HepG2 (cell line): ENCODE results near the gene AP1G1. TPM values are rescaled to one million over a fixed set of nuclear protein-coding genes. Genes with fewer than 3 reads are reported as not detected.
A peak's percentile ranks its signal among the peaks of the same experiment; 100 is the strongest.

ENCODE experiments used
- CHCHD3 ChIP-seq: sonication (generic); formaldehyde crosslinking; IDR thresholded peaks from 2 replicates; pipeline ENCODE4 v1.8.0; 2022; ENCODE audit warnings: mild to moderate bottlenecking, missing genetic modification reagents, moderate library complexity
- CHD2 ChIP-seq: IDR thresholded peaks from 2 replicates; pipeline ENCODE4 v1.6.1; 2011; ENCODE audit warnings: low read depth, low read length, improper control_type of control experiment
- JUNB ChIP-seq: sonication (generic); formaldehyde crosslinking; IDR thresholded peaks from 2 replicates; pipeline ENCODE4 v1.8.0; 2022; ENCODE audit warnings: missing genetic modification reagents, mild to moderate bottlenecking, borderline replicate concordance
- KLF9 ChIP-seq: IDR thresholded peaks from 2 replicates; pipeline ENCODE4 v1.6.1; 2016; ENCODE audit warnings: low read depth
- MAFK ChIP-seq, 2 experiments: IDR thresholded peaks in 1 of 2; conservative IDR thresholded peaks in 1 of 2; 2 replicates each; pipeline ENCODE4 v1.6.1; 2011; ENCODE audit warnings: improper control_type of control experiment in 2 of 2, low read length in 2 of 2
- NCOA5 ChIP-seq: sonication (generic); formaldehyde crosslinking; IDR thresholded peaks from 2 replicates; pipeline ENCODE4 v1.4.0; 2020; ENCODE audit warnings: missing genetic modification reagents
- PAX8 ChIP-seq: sonication (generic); formaldehyde crosslinking; IDR thresholded peaks from 2 replicates; pipeline ENCODE4 v1.8.0; 2022; ENCODE audit warnings: mild to moderate bottlenecking, missing genetic modification reagents, borderline replicate concordance
- PLRG1 ChIP-seq: fragments of 450-650 bp; conservative IDR thresholded peaks from 2 replicates; pipeline ENCODE4 v1.6.1; 2016
- RFXAP ChIP-seq: sonication (generic); formaldehyde crosslinking; IDR thresholded peaks from 2 replicates; pipeline ENCODE4 v1.4.0; 2020; ENCODE audit warnings: missing genetic modification reagents, borderline replicate concordance
- THYN1 ChIP-seq: sonication (generic); formaldehyde crosslinking; IDR thresholded peaks from 2 replicates; pipeline ENCODE4 v1.8.1; 2023; ENCODE audit warnings: low read depth, mild to moderate bottlenecking, moderate library complexity, missing genetic modification reagents, borderline replicate concordance
- WIZ ChIP-seq: sonication (generic); formaldehyde crosslinking; IDR thresholded peaks from 2 replicates; pipeline ENCODE4 v1.5.1; 2020; ENCODE audit warnings: mild to moderate bottlenecking, missing genetic modification reagents
- ZNF382 ChIP-seq: sonication (generic); formaldehyde crosslinking; IDR thresholded peaks from 2 replicates; pipeline ENCODE4 v1.5.0; 2020; ENCODE audit warnings: missing genetic modification reagents, mild to moderate bottlenecking, borderline replicate concordance
- ZNF777 ChIP-seq: sonication (generic); formaldehyde crosslinking; IDR thresholded peaks from 2 replicates; pipeline ENCODE4 v1.4.0; 2020; ENCODE audit warnings: missing genetic modification reagents
- ZNF780A ChIP-seq: sonication (generic); formaldehyde crosslinking; IDR thresholded peaks from 2 replicates; pipeline ENCODE4 v1.8.0; 2022; ENCODE audit warnings: mild to moderate bottlenecking, missing genetic modification reagents, moderate library complexity
- ZNF792 ChIP-seq: IDR thresholded peaks from 2 replicates; pipeline ENCODE4 v1.6.1; 2016
- polyA plus RNA-seq, 8 experiments: library from polyadenylated mRNA; depleted of rRNA in 3 of 8; stranded (reverse) in 7 of 8; unstranded in 1 of 8; fragments of >200 nt; fragmentation: Illumina TruSeq in 4 of 8; extraction: Trizol in 4 of 8; gene quantifications; 2 replicates each; pipeline versions ENCODE4 v1.2.1 to v1.2.3, GENCODE V29; 2011 to 2016; ENCODE audit warnings: low read depth in 4 of 8, missing spikeins in 1 of 8, mixed read lengths in 1 of 8; ENCODE audit not compliant: insufficient read depth in 1 of 8
- total RNA-seq, 5 experiments: library from RNA; depleted of rRNA; stranded (reverse); fragments of >200 nt; fragmentation: Illumina TruSeq; extraction: Trizol; gene quantifications; 2 replicates each; pipeline ENCODE4 v1.2.3, GENCODE V29; 2016; ENCODE audit warnings: low read depth in 1 of 5
- TF ChIP-seq, protein P1 (sequence below): IDR thresholded peaks from 2 replicates; pipeline ENCODE4 v1.6.1; 2016; ENCODE audit warnings: low read depth, missing genetic modification reagents, missing compliant biosample characterization
- TF ChIP-seq, protein P2 (sequence below): sonication (generic); formaldehyde crosslinking; IDR thresholded peaks from 2 replicates; pipeline ENCODE4 v1.5.0; 2020; ENCODE audit warnings: mild to moderate bottlenecking, missing genetic modification reagents, borderline replicate concordance
- TF ChIP-seq, protein P3 (sequence below): sonication (generic); formaldehyde crosslinking; conservative IDR thresholded peaks from 2 replicates; pipeline ENCODE4 v1.8.0; 2022; ENCODE audit warnings: missing genetic modification reagents
- TF ChIP-seq, protein P4 (sequence below): IDR thresholded peaks from 2 replicates; pipeline ENCODE4 v1.6.1; 2018; ENCODE audit warnings: missing genetic modification reagents, mild to moderate bottlenecking, missing compliant biosample characterization

AP1G1 gene
- total and polyA plus RNA-seq, 2 of the 13 experiments (the other 11 are each of a cell fraction or from before 2014, with no cell fraction given) = 62.2 to 66.2 TPM

DNA sequence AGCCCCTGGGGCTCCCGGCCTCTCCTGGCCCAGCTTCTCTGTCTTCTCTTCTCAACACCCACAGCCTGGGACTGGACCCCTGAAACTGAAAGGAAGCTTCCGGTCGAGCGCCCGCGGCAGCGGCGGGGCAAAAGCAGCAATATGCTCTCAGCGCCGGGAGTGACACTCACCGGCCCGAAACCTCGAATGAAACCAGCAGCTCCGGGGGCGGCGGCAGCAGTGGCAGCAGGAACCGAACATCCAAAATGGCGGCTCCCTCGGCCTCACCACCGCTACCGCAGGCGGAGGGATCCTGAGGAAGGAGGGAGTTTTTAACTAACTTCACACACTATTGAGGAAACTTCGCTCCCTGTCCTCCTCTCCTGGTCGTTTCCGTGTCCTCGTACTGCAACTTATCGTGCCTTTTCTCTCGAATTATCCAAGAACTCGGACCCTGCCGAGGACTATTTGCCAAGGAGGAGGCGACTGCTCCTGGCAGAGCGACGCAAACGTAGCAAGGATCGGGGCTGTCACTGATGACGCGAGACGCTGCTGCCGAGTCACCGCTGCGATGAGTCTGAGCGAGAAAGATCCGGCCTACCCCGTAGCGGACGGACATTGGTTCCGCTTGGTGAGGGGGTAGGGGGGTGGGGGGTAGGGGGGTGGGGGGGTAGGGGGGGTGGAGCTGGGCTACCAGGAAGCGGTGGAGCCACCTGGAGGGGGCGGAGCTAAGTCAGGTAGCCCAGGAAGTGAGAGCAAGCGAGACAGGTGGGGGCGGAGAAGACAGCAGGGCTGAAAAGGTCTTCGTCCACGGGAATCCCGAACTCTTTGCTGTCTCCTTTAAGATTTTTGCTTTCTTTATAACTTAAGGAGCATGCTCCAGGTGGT, at the start of gene AP1G1 (continued):
- TF ChIP-seq, protein P1, sequence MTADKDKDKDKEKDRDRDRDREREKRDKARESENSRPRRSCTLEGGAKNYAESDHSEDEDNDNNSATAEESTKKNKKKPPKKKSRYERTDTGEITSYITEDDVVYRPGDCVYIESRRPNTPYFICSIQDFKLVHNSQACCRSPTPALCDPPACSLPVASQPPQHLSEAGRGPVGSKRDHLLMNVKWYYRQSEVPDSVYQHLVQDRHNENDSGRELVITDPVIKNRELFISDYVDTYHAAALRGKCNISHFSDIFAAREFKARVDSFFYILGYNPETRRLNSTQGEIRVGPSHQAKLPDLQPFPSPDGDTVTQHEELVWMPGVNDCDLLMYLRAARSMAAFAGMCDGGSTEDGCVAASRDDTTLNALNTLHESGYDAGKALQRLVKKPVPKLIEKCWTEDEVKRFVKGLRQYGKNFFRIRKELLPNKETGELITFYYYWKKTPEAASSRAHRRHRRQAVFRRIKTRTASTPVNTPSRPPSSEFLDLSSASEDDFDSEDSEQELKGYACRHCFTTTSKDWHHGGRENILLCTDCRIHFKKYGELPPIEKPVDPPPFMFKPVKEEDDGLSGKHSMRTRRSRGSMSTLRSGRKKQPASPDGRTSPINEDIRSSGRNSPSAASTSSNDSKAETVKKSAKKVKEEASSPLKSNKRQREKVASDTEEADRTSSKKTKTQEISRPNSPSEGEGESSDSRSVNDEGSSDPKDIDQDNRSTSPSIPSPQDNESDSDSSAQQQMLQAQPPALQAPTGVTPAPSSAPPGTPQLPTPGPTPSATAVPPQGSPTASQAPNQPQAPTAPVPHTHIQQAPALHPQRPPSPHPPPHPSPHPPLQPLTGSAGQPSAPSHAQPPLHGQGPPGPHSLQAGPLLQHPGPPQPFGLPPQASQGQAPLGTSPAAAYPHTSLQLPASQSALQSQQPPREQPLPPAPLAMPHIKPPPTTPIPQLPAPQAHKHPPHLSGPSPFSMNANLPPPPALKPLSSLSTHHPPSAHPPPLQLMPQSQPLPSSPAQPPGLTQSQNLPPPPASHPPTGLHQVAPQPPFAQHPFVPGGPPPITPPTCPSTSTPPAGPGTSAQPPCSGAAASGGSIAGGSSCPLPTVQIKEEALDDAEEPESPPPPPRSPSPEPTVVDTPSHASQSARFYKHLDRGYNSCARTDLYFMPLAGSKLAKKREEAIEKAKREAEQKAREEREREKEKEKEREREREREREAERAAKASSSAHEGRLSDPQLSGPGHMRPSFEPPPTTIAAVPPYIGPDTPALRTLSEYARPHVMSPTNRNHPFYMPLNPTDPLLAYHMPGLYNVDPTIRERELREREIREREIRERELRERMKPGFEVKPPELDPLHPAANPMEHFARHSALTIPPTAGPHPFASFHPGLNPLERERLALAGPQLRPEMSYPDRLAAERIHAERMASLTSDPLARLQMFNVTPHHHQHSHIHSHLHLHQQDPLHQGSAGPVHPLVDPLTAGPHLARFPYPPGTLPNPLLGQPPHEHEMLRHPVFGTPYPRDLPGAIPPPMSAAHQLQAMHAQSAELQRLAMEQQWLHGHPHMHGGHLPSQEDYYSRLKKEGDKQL (CRISPR knock-in tag) = peak; percentile 47; the same call in 1 of the 2 replicates
- TF ChIP-seq, protein P2, sequence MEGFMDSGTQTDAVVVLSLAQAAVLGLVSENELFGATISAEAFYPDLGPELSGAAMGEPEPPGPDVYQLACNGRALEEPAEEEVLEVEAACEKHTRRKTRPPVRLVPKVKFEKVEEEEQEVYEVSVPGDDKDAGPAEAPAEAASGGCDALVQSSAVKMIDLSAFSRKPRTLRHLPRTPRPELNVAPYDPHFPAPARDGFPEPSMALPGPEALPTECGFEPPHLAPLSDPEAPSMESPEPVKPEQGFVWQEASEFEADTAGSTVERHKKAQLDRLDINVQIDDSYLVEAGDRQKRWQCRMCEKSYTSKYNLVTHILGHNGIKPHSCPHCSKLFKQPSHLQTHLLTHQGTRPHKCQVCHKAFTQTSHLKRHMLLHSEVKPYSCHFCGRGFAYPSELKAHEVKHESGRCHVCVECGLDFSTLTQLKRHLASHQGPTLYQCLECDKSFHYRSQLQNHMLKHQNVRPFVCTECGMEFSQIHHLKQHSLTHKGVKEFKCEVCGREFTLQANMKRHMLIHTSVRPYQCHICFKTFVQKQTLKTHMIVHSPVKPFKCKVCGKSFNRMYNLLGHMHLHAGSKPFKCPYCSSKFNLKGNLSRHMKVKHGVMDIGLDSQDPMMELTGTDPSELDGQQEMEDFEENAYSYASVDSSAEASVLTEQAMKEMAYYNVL (CRISPR knock-in tag) = 0 out of 2 replicates have a peak, but pooled peaks have one; percentile 56
- TF ChIP-seq MAFK (conservative IDR thresholded peaks at IDR 0.05 in 1 of 2, IDR thresholded peaks at IDR 0.05 in 1 of 2; ENCODE audit: low read length in 2 of 2) = 0 out of 4 replicates have a peak, but pooled peaks of 1 of the 2 experiments have one; percentile 8
- peak; percentile 60; the same call in 1 of the 2 replicates for TF ChIP-seq ZNF777
- no peak for TF ChIP-seq ZNF780A (CRISPR knock-in tag)
- TF ChIP-seq ZNF792 (CRISPR knock-in tag) = peak; percentile 82
- TF ChIP-seq, protein P3, sequence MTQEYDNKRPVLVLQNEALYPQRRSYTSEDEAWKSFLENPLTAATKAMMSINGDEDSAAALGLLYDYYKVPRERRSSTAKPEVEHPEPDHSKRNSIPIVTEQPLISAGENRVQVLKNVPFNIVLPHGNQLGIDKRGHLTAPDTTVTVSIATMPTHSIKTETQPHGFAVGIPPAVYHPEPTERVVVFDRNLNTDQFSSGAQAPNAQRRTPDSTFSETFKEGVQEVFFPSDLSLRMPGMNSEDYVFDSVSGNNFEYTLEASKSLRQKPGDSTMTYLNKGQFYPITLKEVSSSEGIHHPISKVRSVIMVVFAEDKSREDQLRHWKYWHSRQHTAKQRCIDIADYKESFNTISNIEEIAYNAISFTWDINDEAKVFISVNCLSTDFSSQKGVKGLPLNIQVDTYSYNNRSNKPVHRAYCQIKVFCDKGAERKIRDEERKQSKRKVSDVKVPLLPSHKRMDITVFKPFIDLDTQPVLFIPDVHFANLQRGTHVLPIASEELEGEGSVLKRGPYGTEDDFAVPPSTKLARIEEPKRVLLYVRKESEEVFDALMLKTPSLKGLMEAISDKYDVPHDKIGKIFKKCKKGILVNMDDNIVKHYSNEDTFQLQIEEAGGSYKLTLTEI = no peak
- TF ChIP-seq NCOA5 (CRISPR knock-in tag) = 0 out of 2 replicates have a peak, but pooled peaks have one; percentile 52
- TF ChIP-seq PAX8 (CRISPR knock-in tag) = no peak
- TF ChIP-seq WIZ (CRISPR knock-in tag) = no peak
- TF ChIP-seq CHCHD3 (CRISPR knock-in tag) = no peak
- no peak for TF ChIP-seq ZNF382 (CRISPR knock-in tag)
- no peak for TF ChIP-seq THYN1 (CRISPR knock-in tag)
- TF ChIP-seq RFXAP (CRISPR knock-in tag) = peak; percentile 83
- TF ChIP-seq, protein P4, sequence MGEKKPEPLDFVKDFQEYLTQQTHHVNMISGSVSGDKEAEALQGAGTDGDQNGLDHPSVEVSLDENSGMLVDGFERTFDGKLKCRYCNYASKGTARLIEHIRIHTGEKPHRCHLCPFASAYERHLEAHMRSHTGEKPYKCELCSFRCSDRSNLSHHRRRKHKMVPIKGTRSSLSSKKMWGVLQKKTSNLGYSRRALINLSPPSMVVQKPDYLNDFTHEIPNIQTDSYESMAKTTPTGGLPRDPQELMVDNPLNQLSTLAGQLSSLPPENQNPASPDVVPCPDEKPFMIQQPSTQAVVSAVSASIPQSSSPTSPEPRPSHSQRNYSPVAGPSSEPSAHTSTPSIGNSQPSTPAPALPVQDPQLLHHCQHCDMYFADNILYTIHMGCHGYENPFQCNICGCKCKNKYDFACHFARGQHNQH = peak; percentile 85
- no peak for TF ChIP-seq KLF9 (CRISPR knock-in tag)
- no peak for TF ChIP-seq PLRG1
- TF ChIP-seq JUNB (CRISPR knock-in tag) = peak; percentile 65; the same call in 1 of the 2 replicates
- peak; percentile 88 for TF ChIP-seq CHD2
